GM18861 (cell line): ENCODE results near the gene RBM28.

Source experiments
- ATAC-seq: cut with Tn5 transposase; IDR thresholded peaks from one replicate; pipeline ENCODE4 v1.9.1; 2021; ENCODE audit not compliant: unreplicated experiment

The RBM28 gene

GRCh38 chr7:128373606-128374005 is 29.9 kb upstream of the RBM28 start:
- no peak for ATAC-seq

- no peak for ATAC-seq
Observed at GRCh38 chr7:128370491-128370890, 26.8 kb upstream of the RBM28 start.

- no peak for ATAC-seq
Observed at GRCh38 chr7:128366986-128367385, 23.3 kb upstream of the RBM28 start.

GRCh38 chr7:128366300-128366699 is 22.6 kb upstream of the RBM28 start:
- no peak for ATAC-seq

- ATAC-seq: no peak
Observed at GRCh38 chr7:128365432-128365831, 21.7 kb upstream of the RBM28 start.

- ATAC-seq: no peak
Observed at GRCh38 chr7:128364166-128364870, 20.6 kb upstream of the RBM28 start.

- ATAC-seq: no peak
Observed at GRCh38 chr7:128363261-128363721, 19.6 kb upstream of the RBM28 start.

GRCh38 chr7:128362670-128363069 is 19.0 kb upstream of the RBM28 start:
- no peak for ATAC-seq

- no peak for ATAC-seq
Observed at GRCh38 chr7:128361411-128362379, 18.0 kb upstream of the RBM28 start, which contains the start of gene PRRT4. PRRT4 (minus strand) TSS chr7:128361690.

GRCh38 chr7:128360359-128360678 is 16.6 kb upstream of the RBM28 start:
- no peak for ATAC-seq

- ATAC-seq: no peak
Observed at GRCh38 chr7:128359939-128360338, 16.2 kb upstream of the RBM28 start.

GRCh38 chr7:128359336-128359735 is 15.6 kb upstream of the RBM28 start:
- ATAC-seq: no peak

- no peak for ATAC-seq
Observed at GRCh38 chr7:128358233-128358632, 14.5 kb upstream of the RBM28 start.

- no peak for ATAC-seq
Observed at GRCh38 chr7:128357217-128357613, 13.5 kb upstream of the RBM28 start.

- ATAC-seq: no peak
Observed at GRCh38 chr7:128356546-128357216, 13.0 kb upstream of the RBM28 start.

GRCh38 chr7:128353610-128354009 is 9.9 kb upstream of the RBM28 start:
- ATAC-seq: no peak

GRCh38 chr7:128353189-128353588 is 9.5 kb upstream of the RBM28 start:
- no peak for ATAC-seq

GRCh38 chr7:128352636-128353035 is 8.9 kb upstream of the RBM28 start:
- no peak for ATAC-seq

- ATAC-seq: no peak
Observed at GRCh38 chr7:128352153-128352537, 8.4 kb upstream of the RBM28 start.

GRCh38 chr7:128351296-128352152 is 7.8 kb upstream of the RBM28 start:
- no peak for ATAC-seq
